C4-2B (cell line): ENCODE measurements around the gene LMNTD2.

Experiments used
- ZFX ChIP-seq: fragments of 450-650 bp; IDR thresholded peaks from 2 replicates; pipeline ENCODE4 v1.6.1; 2017
- TF ChIP-seq, protein P1 (sequence below): fragments of 450-650 bp; conservative IDR thresholded peaks from 2 replicates; pipeline ENCODE4 v1.5.1; 2017; ENCODE audit warnings: mild to moderate bottlenecking

DNA sequence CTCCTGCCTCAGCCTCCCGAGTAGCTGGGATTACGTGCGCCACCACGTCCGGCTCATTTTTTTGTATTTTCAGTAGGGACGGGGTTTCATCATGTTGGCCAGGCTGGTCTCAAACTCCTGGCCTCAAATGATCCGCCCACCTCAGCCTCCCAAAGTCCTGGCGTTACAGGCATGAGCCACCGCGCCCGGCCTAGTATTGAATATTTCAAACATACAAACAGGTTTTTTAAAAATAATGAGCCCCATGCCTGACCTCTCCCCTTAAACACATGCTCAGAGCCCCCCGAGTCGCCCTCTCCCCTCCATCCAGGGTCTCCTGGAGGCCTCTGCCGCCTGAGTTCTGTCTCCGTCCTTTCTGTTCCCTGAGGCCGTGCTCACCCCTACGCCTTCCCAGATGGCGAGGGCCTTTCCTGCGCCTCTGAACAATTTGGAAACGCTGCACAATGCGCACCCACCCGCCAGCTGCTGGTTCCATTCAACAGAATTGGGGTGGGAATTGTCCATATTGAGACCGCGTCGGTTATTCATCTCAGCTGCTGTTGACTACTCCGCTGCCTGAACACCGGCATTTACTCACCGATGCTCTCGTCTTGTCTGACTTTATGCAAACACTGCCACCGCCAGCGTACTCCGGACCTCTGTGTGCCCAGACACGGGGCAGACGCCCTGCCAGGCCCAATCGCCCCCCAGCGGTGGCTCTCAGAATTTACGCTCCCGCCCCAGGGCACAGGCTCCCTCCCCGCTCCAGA is 39.9 kb downstream of the LMNTD2 start:
- TF ChIP-seq, protein P1, sequence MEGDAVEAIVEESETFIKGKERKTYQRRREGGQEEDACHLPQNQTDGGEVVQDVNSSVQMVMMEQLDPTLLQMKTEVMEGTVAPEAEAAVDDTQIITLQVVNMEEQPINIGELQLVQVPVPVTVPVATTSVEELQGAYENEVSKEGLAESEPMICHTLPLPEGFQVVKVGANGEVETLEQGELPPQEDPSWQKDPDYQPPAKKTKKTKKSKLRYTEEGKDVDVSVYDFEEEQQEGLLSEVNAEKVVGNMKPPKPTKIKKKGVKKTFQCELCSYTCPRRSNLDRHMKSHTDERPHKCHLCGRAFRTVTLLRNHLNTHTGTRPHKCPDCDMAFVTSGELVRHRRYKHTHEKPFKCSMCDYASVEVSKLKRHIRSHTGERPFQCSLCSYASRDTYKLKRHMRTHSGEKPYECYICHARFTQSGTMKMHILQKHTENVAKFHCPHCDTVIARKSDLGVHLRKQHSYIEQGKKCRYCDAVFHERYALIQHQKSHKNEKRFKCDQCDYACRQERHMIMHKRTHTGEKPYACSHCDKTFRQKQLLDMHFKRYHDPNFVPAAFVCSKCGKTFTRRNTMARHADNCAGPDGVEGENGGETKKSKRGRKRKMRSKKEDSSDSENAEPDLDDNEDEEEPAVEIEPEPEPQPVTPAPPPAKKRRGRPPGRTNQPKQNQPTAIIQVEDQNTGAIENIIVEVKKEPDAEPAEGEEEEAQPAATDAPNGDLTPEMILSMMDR, result no peak; the same call in 1 of the 2 replicates
- no peak for TF ChIP-seq ZFX
